Neural cell (in vitro differentiated cells): ENCODE measurements around the gene PTPRF.

Experiments
- EP300 ChIP-seq: fragments of 450-650 bp; conservative IDR thresholded peaks from 2 replicates; pipeline ENCODE4 v1.6.1; 2014; ENCODE audit warnings: antibody characterized with exemption, mild to moderate bottlenecking, moderate library complexity; ENCODE audit not compliant: poor library complexity, severe bottlenecking
- EZH2 ChIP-seq: fragments of 200-600, 300-800 bp; shearing (Covaris generic), sonication (generic); IDR thresholded peaks from 2 replicates; pipeline ENCODE4 v1.6.1; 2014; ENCODE audit warnings: antibody characterized with exemption, low read length, borderline replicate concordance, mild to moderate bottlenecking; ENCODE audit not compliant: insufficient read depth, poor library complexity, severe bottlenecking
- MXI1 ChIP-seq: fragments of 450-650 bp; conservative IDR thresholded peaks from 2 replicates; pipeline ENCODE4 v1.6.1; 2014; ENCODE audit warnings: antibody characterized with exemption, mild to moderate bottlenecking; ENCODE audit not compliant: poor library complexity, severe bottlenecking
- POLR2AphosphoS5 ChIP-seq: IDR thresholded peaks from 2 replicates; pipeline ENCODE4 v1.6.1; 2012
- RAD21 ChIP-seq: fragments of 450-650 bp; conservative IDR thresholded peaks from 2 replicates; pipeline ENCODE4 v1.6.1; 2014; ENCODE audit warnings: antibody characterized with exemption, mild to moderate bottlenecking, moderate library complexity
- TF ChIP-seq, protein P1 (sequence below): fragments of 450-650 bp; IDR thresholded peaks from 2 replicates; pipeline ENCODE4 v1.5.1; 2014; ENCODE audit warnings: antibody characterized with exemption, mild to moderate bottlenecking, moderate library complexity; ENCODE audit not compliant: poor library complexity, severe bottlenecking
- TF ChIP-seq, protein P2 (sequence below): IDR thresholded peaks from 2 replicates; pipeline ENCODE4 v1.6.1; 2012; ENCODE audit warnings: borderline replicate concordance

DNA sequence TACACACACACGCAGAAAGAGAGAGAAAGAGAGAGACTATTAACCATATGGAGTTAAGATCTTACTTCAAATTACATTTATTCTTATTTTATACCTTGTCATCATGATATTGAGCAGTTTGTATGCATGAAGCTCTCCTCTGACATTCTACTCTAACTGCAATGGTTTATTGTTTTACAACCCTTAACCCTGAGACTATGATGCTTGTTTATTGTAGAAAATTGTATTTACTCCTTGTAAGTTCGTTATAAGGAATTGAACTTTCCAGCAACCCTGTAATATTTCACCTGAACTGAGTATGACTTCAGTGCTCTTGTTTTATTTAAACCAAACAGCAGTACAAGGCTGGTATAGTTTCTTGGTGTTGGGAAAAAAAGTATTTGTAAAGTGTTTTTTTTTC, 18.6 kb upstream of the PTPRF start:
- TF ChIP-seq EP300, result no peak
- TF ChIP-seq, protein P1, sequence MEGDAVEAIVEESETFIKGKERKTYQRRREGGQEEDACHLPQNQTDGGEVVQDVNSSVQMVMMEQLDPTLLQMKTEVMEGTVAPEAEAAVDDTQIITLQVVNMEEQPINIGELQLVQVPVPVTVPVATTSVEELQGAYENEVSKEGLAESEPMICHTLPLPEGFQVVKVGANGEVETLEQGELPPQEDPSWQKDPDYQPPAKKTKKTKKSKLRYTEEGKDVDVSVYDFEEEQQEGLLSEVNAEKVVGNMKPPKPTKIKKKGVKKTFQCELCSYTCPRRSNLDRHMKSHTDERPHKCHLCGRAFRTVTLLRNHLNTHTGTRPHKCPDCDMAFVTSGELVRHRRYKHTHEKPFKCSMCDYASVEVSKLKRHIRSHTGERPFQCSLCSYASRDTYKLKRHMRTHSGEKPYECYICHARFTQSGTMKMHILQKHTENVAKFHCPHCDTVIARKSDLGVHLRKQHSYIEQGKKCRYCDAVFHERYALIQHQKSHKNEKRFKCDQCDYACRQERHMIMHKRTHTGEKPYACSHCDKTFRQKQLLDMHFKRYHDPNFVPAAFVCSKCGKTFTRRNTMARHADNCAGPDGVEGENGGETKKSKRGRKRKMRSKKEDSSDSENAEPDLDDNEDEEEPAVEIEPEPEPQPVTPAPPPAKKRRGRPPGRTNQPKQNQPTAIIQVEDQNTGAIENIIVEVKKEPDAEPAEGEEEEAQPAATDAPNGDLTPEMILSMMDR, result no peak
- no peak for TF ChIP-seq POLR2AphosphoS5
- no peak for TF ChIP-seq MXI1
- no peak for TF ChIP-seq RAD21
- TF ChIP-seq EZH2, result no peak
- TF ChIP-seq, protein P2, sequence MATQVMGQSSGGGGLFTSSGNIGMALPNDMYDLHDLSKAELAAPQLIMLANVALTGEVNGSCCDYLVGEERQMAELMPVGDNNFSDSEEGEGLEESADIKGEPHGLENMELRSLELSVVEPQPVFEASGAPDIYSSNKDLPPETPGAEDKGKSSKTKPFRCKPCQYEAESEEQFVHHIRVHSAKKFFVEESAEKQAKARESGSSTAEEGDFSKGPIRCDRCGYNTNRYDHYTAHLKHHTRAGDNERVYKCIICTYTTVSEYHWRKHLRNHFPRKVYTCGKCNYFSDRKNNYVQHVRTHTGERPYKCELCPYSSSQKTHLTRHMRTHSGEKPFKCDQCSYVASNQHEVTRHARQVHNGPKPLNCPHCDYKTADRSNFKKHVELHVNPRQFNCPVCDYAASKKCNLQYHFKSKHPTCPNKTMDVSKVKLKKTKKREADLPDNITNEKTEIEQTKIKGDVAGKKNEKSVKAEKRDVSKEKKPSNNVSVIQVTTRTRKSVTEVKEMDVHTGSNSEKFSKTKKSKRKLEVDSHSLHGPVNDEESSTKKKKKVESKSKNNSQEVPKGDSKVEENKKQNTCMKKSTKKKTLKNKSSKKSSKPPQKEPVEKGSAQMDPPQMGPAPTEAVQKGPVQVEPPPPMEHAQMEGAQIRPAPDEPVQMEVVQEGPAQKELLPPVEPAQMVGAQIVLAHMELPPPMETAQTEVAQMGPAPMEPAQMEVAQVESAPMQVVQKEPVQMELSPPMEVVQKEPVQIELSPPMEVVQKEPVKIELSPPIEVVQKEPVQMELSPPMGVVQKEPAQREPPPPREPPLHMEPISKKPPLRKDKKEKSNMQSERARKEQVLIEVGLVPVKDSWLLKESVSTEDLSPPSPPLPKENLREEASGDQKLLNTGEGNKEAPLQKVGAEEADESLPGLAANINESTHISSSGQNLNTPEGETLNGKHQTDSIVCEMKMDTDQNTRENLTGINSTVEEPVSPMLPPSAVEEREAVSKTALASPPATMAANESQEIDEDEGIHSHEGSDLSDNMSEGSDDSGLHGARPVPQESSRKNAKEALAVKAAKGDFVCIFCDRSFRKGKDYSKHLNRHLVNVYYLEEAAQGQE, result no peak
